Endodermal cell (in vitro differentiated cells): ENCODE results near the gene TARBP2. TPM values are rescaled to one million over a fixed set of nuclear protein-coding genes. Genes with fewer than 3 reads are reported as not detected.

Experiments used
- DNase-seq: peaks from one replicate; pipeline ENCODE4 v3.0.0-alpha.2; 2017
- H3K27ac ChIP-seq: 2 replicates; pipeline ENCODE4 v1.5.1; 2013; ENCODE audit warnings: mild to moderate bottlenecking, low read depth, low read length, moderate library complexity
- H3K27me3 ChIP-seq: 2 replicates; pipeline ENCODE4 v1.6.1; 2013; ENCODE audit warnings: mild to moderate bottlenecking, low read length, moderate library complexity; ENCODE audit not compliant: insufficient read depth, control insufficient read depth, poor library complexity, severe bottlenecking
- H3K36me3 ChIP-seq: 2 replicates; pipeline ENCODE4 v1.7.0; 2013; ENCODE audit warnings: mild to moderate bottlenecking, low read length, moderate library complexity; ENCODE audit not compliant: control insufficient read depth, insufficient read depth
- H3K4me1 ChIP-seq: one replicate; pipeline ENCODE4 v1.7.0; 2013; ENCODE audit warnings: low read length; ENCODE audit not compliant: control insufficient read depth, insufficient read depth
- H3K4me3 ChIP-seq: 2 replicates; pipeline ENCODE4 v1.5.1; 2013; ENCODE audit warnings: mild to moderate bottlenecking, low read length, moderate library complexity
- H3K9ac ChIP-seq: 2 replicates; pipeline ENCODE4 v1.6.1; 2013; ENCODE audit warnings: mild to moderate bottlenecking, low read length, moderate library complexity; ENCODE audit not compliant: poor library complexity, severe bottlenecking; ENCODE audit errors: extremely low read depth
- H3K9me3 ChIP-seq: 2 replicates; pipeline ENCODE4 v1.6.1; 2013; ENCODE audit warnings: mild to moderate bottlenecking, low read length, moderate library complexity; ENCODE audit not compliant: control insufficient read depth
- H3K27ac Mint-ChIP-seq: 2 replicates; pipeline ENCODE4 v1.8.0; 2020; ENCODE audit warnings: mixed read lengths
- H3K27me3 Mint-ChIP-seq: 2 replicates; pipeline ENCODE4 v1.8.0; 2021; ENCODE audit warnings: mild to moderate bottlenecking, mixed read lengths; ENCODE audit not compliant: insufficient read depth
- H3K36me3 Mint-ChIP-seq: 2 replicates; pipeline ENCODE4 v1.8.0; 2020; ENCODE audit warnings: low read depth, mixed read lengths
- H3K4me1 Mint-ChIP-seq: 2 replicates; pipeline ENCODE4 v1.8.0; 2020; ENCODE audit warnings: mixed read lengths
- H3K4me3 Mint-ChIP-seq: 2 replicates; pipeline ENCODE4 v1.8.0; 2020; ENCODE audit warnings: mild to moderate bottlenecking, moderate library complexity, mixed read lengths
- H3K9me3 Mint-ChIP-seq: 2 replicates; pipeline ENCODE4 v1.8.0; 2020; ENCODE audit warnings: mild to moderate bottlenecking, mixed read lengths
- WGBS, 2 experiments: methylation state at CpG; one replicate each; pipeline versions ENCODE4 v1.1.5 to v1.1.7; 2013; ENCODE audit warnings: missing lambda C conversion rate in 2 of 2, mixed read lengths in 1 of 2; ENCODE audit not compliant: insufficient coverage in 1 of 2, insufficient read length in 1 of 2; 5-methylcytosine and 5-hydroxymethylcytosine counted together
- total RNA-seq, 2 donors: library from RNA; stranded (reverse); fragmentation: NEBNext Ultra II Directional in 1 of 2; extraction: Animal tissue kit (Norgen Biotek cat#: 25700) in 1 of 2; gene quantifications; 2 replicates in 1 of 2; 3 replicates in 1 of 2; pipeline ENCODE4 v1.2.1, GENCODE V29; 2021
- TF ChIP-seq, protein P1 (sequence below): fragments of 200-600 bp; sonication (generic); conservative IDR thresholded peaks from 2 replicates; pipeline ENCODE4 v1.5.0; 2021; ENCODE audit warnings: antibody characterized with exemption, mild to moderate bottlenecking

TARBP2 gene
- total RNA-seq, 2 donors from 2014 or later, result 48.4 to 60.3 TPM

DNA sequence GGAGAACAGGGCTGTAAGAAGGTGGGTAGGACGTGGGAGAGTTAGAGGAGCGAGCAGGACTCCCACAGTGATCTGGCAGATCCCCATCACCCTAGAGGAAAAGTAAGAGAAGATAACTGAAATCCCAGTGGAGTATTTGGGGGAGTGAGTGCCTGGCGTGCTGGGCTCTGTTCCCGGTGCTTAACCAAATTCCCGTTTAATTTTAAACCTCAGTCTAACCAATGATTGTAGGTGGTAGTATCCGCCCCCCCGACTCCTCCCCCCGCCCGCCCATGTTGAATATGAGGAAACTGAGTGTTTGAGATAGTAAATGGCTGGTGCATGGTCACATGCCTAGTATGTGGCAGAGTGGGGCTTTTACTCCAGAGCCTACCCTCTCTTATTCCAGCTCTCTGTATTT, 1.2 kb downstream of the TARBP2 start:
- Histone ChIP-seq H3K4me3 (peak overlapping the region; percentile 85), H3K36me3 (peaks cover 36% of the 10 kb centered on the region), H3K9me3 (no peaks in the 10 kb centered on the region), H3K9ac (peak overlapping the region; percentile 88), H3K4me1 (peaks cover 7% of the 10 kb centered on the region), H3K27ac (no peak overlapping the region), H3K27me3 (no peaks in the 10 kb centered on the region)
- Mint-ChIP-seq H3K4me1 (peaks cover 19% of the 10 kb centered on the region), H3K27me3 (peaks cover 2% of the 10 kb centered on the region), H3K27ac (peak overlapping the region; percentile 99), H3K36me3 (peaks cover 29% of the 10 kb centered on the region), H3K4me3 (peak overlapping the region; percentile 79), H3K9me3 (no peaks in the 10 kb centered on the region)
- WGBS, 2 experiments, result 92 to 95% methylated on average over 8 to 9 of the region's 9 CpGs
- no peak for DNase-seq
- TF ChIP-seq, protein P1, sequence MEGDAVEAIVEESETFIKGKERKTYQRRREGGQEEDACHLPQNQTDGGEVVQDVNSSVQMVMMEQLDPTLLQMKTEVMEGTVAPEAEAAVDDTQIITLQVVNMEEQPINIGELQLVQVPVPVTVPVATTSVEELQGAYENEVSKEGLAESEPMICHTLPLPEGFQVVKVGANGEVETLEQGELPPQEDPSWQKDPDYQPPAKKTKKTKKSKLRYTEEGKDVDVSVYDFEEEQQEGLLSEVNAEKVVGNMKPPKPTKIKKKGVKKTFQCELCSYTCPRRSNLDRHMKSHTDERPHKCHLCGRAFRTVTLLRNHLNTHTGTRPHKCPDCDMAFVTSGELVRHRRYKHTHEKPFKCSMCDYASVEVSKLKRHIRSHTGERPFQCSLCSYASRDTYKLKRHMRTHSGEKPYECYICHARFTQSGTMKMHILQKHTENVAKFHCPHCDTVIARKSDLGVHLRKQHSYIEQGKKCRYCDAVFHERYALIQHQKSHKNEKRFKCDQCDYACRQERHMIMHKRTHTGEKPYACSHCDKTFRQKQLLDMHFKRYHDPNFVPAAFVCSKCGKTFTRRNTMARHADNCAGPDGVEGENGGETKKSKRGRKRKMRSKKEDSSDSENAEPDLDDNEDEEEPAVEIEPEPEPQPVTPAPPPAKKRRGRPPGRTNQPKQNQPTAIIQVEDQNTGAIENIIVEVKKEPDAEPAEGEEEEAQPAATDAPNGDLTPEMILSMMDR, result no peak

DNA sequence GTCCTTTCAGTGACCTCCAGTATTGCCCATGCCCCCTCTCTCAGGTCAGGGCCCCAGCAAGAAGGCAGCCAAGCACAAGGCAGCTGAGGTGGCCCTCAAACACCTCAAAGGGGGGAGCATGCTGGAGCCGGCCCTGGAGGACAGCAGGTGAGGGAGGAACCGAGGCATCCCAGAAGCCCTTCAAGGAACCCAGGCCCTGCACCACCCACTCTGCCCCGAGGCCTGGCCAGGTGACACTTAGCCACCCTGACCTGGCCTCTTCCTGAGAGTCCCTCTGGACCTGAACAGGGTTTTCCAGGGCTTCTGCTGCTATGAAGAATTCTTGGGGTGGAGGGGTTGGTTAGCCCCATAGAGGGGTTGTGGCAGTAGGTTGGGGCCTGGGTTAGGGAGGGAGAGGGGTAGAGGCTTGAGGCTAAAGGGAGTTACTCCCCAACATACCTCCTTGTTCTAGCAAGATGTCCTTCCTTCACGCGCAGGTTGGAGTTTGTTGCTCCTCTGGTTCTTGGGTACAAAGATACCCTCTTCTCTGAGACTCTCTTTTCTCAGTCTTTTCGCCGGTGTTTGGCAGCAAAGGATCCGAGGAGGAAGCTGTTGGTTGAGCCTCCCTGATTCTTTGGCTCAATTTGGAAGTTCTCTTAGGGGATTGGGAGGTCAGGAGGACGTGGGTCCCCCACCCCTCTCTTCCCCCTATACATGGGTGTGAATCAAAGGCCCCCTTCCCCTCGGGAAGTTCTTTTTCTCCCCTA, 2.1 kb downstream of the TARBP2 start:
- Histone ChIP-seq H3K4me1 (peaks cover 7% of the 10 kb centered on the region), H3K9ac (no peak overlapping the region), H3K36me3 (peaks cover 36% of the 10 kb centered on the region), H3K9me3 (no peaks in the 10 kb centered on the region), H3K4me3 (no peak overlapping the region), H3K27ac (no peak overlapping the region), H3K27me3 (no peaks in the 10 kb centered on the region)
- H3K4me3 Mint-ChIP-seq, result no peak overlapping the region
- peaks cover 29% of the 10 kb centered on the region for H3K36me3 Mint-ChIP-seq
- TF ChIP-seq, protein P1, result no peak
- H3K4me1 Mint-ChIP-seq, result peaks cover 19% of the 10 kb centered on the region
- WGBS, 2 experiments, result 87 to 100% methylated on average over 2 to 10 of the region's 10 CpGs
- no peaks in the 10 kb centered on the region for H3K27me3 Mint-ChIP-seq
- H3K9me3 Mint-ChIP-seq, result no peaks in the 10 kb centered on the region
- no peak overlapping the region for H3K27ac Mint-ChIP-seq
- no peak for DNase-seq

DNA sequence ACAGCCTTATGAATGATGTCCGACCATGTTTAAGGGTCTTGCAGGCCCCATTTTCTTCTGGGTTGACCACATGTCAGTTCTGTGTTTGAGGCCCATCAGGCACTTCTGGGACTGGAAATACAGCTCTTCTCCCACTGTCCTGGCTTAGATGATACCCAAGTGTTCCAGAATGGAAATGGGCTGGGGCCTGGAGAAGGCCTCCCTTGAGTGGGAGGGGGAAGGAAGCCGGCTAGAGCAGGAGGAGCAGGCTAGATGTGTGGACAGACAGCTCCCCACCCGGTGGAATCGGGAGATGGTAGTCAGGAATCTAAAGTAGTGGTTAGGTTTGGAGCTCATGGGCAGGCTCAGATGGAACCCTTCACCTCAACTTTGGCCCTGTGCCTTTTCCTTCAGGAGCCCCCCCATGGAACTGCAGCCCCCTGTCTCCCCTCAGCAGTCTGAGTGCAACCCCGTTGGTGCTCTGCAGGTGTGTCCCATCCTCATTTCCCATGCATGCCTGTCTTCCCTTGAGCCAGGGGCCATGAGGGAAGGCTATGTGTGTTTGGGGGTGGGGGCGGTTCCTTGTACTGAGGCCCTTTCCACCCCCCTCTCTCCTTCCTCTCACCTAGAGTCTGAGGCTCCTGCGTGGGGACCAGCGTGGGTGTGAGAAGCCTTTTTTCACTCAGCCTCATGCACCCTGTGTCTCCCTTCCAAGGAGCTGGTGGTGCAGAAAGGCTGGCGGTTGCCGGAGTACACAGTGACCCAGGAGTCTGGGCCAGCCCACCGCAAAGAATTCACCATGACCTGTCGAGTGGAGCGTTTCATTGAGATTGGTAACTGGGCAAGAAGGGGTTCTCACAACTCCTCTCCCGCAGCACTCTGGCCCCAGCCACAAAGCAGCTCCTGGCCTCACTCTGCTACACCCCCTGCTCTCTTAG, 3.2 kb downstream of the TARBP2 start:
- H3K9me3 Mint-ChIP-seq, result no peaks in the 10 kb centered on the region
- H3K27me3 Mint-ChIP-seq, result no peaks in the 10 kb centered on the region
- Histone ChIP-seq H3K9me3 (no peaks in the 10 kb centered on the region), H3K9ac (no peak overlapping the region), H3K27ac (no peak overlapping the region), H3K27me3 (no peaks in the 10 kb centered on the region), H3K36me3 (peaks cover 36% of the 10 kb centered on the region), H3K4me3 (no peak overlapping the region), H3K4me1 (peaks cover 7% of the 10 kb centered on the region)
- peak overlapping the region; percentile 25 for H3K27ac Mint-ChIP-seq
- H3K4me1 Mint-ChIP-seq, result peaks cover 14% of the 10 kb centered on the region
- no peak overlapping the region for H3K4me3 Mint-ChIP-seq
- 93 to 97% methylated on average over 5 to 13 of the region's 14 CpGs for WGBS, 2 experiments
- DNase-seq, result no peak
- H3K36me3 Mint-ChIP-seq, result peaks cover 29% of the 10 kb centered on the region
- TF ChIP-seq, protein P1, result no peak
